ENCODE results near the gene PELI1. TPM values are rescaled to one million over a fixed set of nuclear protein-coding genes. Genes with fewer than 3 reads are reported as not detected.
A peak's percentile ranks its signal among the peaks of the same experiment; 100 is the strongest.

The PELI1 gene
- total RNA-seq, 1 donor from 2014 or later = 58.2 TPM

DNA sequence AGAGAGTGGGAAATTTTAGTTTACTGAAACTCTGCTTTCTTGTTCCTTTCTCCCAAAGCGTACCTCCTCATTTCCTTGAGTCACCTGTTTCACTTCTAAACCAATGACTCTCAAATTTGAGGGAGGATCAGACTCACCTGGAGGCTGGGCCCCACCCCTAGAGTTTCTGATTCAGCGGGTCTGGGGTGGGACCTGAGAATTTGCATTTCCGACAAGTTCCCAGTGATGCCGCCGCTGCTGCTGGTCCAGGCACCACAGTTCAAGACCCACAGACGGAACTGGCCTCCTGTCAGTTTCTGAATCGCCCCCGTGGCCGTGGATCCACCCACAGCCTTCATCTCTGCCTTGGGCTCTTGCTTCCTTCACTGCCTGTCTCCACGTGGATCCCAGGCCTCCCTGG lies 44.9 kb upstream of the PELI1 start:
- H3K36me3 Mint-ChIP-seq = no peaks in the 10 kb centered on the region
- no peak for DNase-seq (ENCODE audit: extremely low spot score, unreplicated experiment)
- peaks cover 48% of the 10 kb centered on the region for H3K4me1 Mint-ChIP-seq (ENCODE audit: unreplicated experiment)
- H3K9me3 Mint-ChIP-seq = peaks cover 4% of the 10 kb centered on the region
- H3K27me3 Mint-ChIP-seq = no peaks in the 10 kb centered on the region
- no peak overlapping the region for H3K27ac Mint-ChIP-seq
- TF ChIP-seq, protein P1, sequence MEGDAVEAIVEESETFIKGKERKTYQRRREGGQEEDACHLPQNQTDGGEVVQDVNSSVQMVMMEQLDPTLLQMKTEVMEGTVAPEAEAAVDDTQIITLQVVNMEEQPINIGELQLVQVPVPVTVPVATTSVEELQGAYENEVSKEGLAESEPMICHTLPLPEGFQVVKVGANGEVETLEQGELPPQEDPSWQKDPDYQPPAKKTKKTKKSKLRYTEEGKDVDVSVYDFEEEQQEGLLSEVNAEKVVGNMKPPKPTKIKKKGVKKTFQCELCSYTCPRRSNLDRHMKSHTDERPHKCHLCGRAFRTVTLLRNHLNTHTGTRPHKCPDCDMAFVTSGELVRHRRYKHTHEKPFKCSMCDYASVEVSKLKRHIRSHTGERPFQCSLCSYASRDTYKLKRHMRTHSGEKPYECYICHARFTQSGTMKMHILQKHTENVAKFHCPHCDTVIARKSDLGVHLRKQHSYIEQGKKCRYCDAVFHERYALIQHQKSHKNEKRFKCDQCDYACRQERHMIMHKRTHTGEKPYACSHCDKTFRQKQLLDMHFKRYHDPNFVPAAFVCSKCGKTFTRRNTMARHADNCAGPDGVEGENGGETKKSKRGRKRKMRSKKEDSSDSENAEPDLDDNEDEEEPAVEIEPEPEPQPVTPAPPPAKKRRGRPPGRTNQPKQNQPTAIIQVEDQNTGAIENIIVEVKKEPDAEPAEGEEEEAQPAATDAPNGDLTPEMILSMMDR (conservative IDR thresholded peaks at IDR 0.05) = no peak
- H3K4me3 Mint-ChIP-seq = no peak overlapping the region

GRCh38 chr2:64186699-64187605 lies 42.7 kb upstream of the PELI1 start:
- TF ChIP-seq, protein P1 (conservative IDR thresholded peaks at IDR 0.05) = no peak
- no peak for DNase-seq (ENCODE audit: extremely low spot score, unreplicated experiment)
- H3K4me1 Mint-ChIP-seq (ENCODE audit: unreplicated experiment) = peaks cover 42% of the 10 kb centered on the region
- no peak overlapping the region for H3K27ac Mint-ChIP-seq
- peaks cover 4% of the 10 kb centered on the region for H3K9me3 Mint-ChIP-seq
- H3K36me3 Mint-ChIP-seq = no peaks in the 10 kb centered on the region
- no peak overlapping the region for H3K4me3 Mint-ChIP-seq
- no peaks in the 10 kb centered on the region for H3K27me3 Mint-ChIP-seq

DNA sequence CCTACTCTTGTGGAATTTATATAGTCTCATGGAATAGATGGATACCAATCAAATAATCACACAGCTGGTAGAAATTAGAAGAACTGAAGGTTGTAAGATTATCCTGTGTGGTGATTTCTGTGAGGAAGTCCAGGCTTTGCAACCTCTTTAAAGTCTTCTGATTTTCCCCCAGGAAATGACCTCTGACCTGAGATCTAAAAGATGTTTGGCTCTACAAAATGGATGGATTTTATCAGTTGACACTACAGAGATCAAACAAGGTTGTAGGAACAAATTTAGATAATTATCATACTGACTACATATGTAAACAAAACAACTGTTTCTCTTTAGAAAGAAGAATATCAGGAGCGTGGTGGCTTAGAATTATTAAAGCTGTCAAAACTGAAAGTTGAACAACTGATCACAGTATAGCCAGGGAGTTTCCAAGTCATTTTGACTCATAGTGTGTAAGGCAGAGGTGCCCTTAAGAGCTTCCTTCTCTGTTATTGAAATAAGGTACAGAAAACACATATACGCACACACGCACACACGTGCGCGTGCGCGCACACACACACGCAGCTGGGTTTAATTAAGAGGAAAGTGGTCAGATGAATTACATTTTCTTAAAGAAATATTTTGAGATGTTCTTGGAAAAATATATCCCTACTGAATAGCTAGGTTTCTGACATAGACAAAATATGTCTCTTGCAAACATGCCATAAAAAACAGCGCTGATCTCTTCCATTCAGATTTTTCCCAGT lies 35.5 kb upstream of the PELI1 start:
- H3K4me3 Mint-ChIP-seq = peak overlapping the region; percentile 15
- H3K4me1 Mint-ChIP-seq (ENCODE audit: unreplicated experiment) = peaks cover 41% of the 10 kb centered on the region
- no peaks in the 10 kb centered on the region for H3K9me3 Mint-ChIP-seq
- H3K36me3 Mint-ChIP-seq = no peaks in the 10 kb centered on the region
- no peak for DNase-seq (ENCODE audit: extremely low spot score, unreplicated experiment)
- peak overlapping the region; percentile 17 for H3K27ac Mint-ChIP-seq
- TF ChIP-seq, protein P1 (conservative IDR thresholded peaks at IDR 0.05) = no peak
- no peaks in the 10 kb centered on the region for H3K27me3 Mint-ChIP-seq

DNA sequence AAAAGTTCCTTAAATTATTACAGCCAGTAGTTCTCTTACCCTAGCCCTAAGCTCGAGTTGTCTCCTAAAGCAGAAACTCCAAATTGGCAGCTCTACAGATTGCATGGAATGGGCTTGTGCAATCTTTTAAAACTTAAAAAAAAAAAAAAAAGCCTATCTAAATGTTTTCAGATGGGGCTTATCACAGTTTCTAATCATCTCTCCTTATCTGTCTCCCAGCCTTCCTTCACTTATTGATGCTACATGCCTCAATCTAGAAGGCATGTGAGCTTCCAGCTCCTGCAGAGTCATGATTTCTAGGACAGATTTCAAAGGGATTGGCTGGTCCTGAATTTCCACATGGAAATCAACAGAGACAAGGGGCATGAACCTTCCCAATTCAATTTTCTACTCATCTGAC lies 33.1 kb upstream of the PELI1 start:
- Mint-ChIP-seq H3K4me1 (ENCODE audit: unreplicated experiment) (peaks cover 44% of the 10 kb centered on the region), H3K4me3 (no peak overlapping the region), H3K36me3 (no peaks in the 10 kb centered on the region), H3K9me3 (no peaks in the 10 kb centered on the region), H3K27ac (no peak overlapping the region), H3K27me3 (no peaks in the 10 kb centered on the region)
- TF ChIP-seq, protein P1 (conservative IDR thresholded peaks at IDR 0.05) = no peak
- no peak for DNase-seq (ENCODE audit: extremely low spot score, unreplicated experiment)

DNA sequence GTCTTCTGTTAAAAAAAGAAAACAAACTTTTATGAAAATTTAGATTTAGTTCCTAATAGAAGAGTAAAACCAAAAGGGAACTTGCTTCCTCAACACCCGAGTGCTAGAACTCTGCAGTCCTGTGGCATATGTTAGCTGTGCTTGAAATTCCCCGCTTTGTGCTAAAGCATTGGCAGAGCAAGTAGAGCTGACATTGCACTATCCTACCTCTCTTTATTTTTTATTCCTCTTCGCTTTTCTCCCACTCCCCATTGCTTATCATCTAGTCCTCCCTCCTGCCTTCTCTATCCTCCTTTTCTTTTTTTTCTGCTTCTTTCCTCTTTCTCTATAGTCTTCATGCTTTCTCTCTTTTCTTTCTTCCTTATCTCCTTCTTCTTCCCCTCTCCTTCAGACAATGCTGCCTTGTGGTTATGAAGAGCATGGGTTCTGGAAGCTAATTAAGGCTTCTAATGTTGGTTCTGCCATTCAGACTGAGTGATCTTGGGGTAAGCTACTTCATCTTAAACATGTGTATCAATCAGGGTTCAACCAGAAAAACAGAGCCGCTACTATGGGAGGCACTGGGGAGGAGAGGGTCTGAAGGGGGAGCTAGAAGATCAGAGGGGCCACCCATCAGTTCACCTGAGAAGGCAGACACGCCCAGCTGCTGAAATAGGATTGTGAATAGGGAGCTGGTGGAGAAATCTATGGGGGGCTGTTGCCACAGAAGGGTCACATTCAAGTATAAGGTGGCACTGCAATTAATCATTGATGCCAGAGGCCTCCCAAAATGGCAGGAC lies 31.4 kb upstream of the PELI1 start:
- H3K27ac Mint-ChIP-seq = no peak overlapping the region
- no peaks in the 10 kb centered on the region for H3K27me3 Mint-ChIP-seq
- peaks cover 35% of the 10 kb centered on the region for H3K4me1 Mint-ChIP-seq (ENCODE audit: unreplicated experiment)
- no peak for DNase-seq (ENCODE audit: extremely low spot score, unreplicated experiment)
- H3K4me3 Mint-ChIP-seq = no peak overlapping the region
- H3K9me3 Mint-ChIP-seq = no peaks in the 10 kb centered on the region
- H3K36me3 Mint-ChIP-seq = no peaks in the 10 kb centered on the region
- TF ChIP-seq, protein P1 (conservative IDR thresholded peaks at IDR 0.05) = no peak

Data from type B pancreatic cell (in vitro differentiated cells).